Central memory CD8-positive, alpha-beta T cell (primary cell): Measurements from ENCODE around the gene ARID1B.

Source experiments
- ATAC-seq: fragments of 150-1000 bp; cut with Tn5 transposase; replicated peaks from 2 replicates; pipeline ENCODE4 v1.10.0; 2022; ENCODE audit warnings: mild to moderate bottlenecking, moderate FRiP score, moderate number of reproducible peaks; ENCODE audit not compliant: poor library complexity, severe bottlenecking; ENCODE audit errors: extremely low read depth
- DNase-seq, 2 donors: peaks; one replicate each; pipeline ENCODE4 v3.0.0; 2021; ENCODE audit warnings: low spot score in 2 of 2
- H3K27ac Mint-ChIP-seq: one replicate; pipeline ENCODE4 v1.8.0; 2022; ENCODE audit warnings: low read depth, mild to moderate bottlenecking, moderate library complexity, mixed read lengths
- H3K27me3 Mint-ChIP-seq: one replicate; pipeline ENCODE4 v1.8.0; 2022; ENCODE audit warnings: mixed read lengths
- H3K36me3 Mint-ChIP-seq: one replicate; pipeline ENCODE4 v1.8.0; 2022; ENCODE audit warnings: mild to moderate bottlenecking, moderate library complexity, mixed read lengths; ENCODE audit not compliant: insufficient read depth
- H3K4me1 Mint-ChIP-seq: one replicate; pipeline ENCODE4 v1.8.0; 2022; ENCODE audit warnings: mixed read lengths
- H3K4me3 Mint-ChIP-seq: one replicate; pipeline ENCODE4 v1.8.0; 2022; ENCODE audit warnings: mild to moderate bottlenecking, moderate library complexity, mixed read lengths
- H3K9me3 Mint-ChIP-seq: one replicate; pipeline ENCODE4 v1.8.0; 2022; ENCODE audit warnings: mixed read lengths

The ARID1B gene

DNA sequence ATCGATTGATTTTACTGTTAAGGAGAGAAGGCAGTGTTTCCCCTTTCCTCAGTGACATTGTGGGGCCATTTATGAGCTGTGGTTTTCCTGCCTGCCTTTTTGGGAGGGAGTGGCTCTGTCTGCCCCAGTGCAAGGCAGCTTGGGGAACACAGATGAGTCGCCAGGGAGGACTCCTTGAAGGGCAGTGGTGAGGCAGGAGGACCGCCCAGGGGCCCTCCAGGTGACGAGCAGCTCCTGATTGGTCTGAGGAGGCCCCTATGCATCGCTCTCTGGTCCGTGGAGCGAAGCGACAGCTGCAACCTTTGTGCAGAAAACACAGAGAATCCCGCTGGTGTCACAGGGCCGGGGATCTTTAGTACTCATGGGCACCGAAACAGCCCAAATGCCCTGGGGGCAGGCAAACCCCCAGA lies 445.8 kb downstream of the ARID1B start:
- peak; percentile 34 for ATAC-seq
- Mint-ChIP-seq H3K27me3 (no peaks in the 10 kb centered on the region), H3K4me3 (peak overlapping the region; percentile 54), H3K4me1 (peaks cover 30% of the 10 kb centered on the region), H3K27ac (no peak overlapping the region), H3K36me3 (peaks cover 1% of the 10 kb centered on the region), H3K9me3 (no peaks in the 10 kb centered on the region)
- DNase-seq: no peak

DNA sequence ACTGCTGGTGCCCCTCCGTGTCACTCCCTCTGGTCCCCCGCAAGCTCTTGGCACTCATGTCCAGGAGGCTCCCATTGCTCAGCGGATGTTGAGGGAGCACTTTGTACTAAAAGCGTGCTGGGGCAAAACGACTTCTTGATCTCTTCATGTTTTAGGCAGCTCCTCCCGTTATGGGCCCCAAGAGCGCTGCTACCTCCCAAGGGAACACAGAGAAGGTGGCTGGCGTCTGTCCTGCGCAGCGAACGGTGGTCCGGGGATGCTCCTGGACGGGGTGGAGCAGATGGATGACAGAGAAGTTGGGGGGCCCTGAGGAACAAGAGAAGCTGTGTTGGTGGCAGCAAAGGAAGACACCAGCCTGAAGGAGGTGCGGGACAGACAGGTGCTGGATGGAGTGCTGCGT lies 446.3 kb downstream of the ARID1B start:
- H3K27me3 Mint-ChIP-seq: no peaks in the 10 kb centered on the region
- no peak overlapping the region for H3K27ac Mint-ChIP-seq
- peak overlapping the region; percentile 2 for H3K4me3 Mint-ChIP-seq
- H3K9me3 Mint-ChIP-seq: no peaks in the 10 kb centered on the region
- DNase-seq: no peak
- ATAC-seq: no peak
- H3K4me1 Mint-ChIP-seq: peaks cover 31% of the 10 kb centered on the region
- peaks cover 1% of the 10 kb centered on the region for H3K36me3 Mint-ChIP-seq

DNA sequence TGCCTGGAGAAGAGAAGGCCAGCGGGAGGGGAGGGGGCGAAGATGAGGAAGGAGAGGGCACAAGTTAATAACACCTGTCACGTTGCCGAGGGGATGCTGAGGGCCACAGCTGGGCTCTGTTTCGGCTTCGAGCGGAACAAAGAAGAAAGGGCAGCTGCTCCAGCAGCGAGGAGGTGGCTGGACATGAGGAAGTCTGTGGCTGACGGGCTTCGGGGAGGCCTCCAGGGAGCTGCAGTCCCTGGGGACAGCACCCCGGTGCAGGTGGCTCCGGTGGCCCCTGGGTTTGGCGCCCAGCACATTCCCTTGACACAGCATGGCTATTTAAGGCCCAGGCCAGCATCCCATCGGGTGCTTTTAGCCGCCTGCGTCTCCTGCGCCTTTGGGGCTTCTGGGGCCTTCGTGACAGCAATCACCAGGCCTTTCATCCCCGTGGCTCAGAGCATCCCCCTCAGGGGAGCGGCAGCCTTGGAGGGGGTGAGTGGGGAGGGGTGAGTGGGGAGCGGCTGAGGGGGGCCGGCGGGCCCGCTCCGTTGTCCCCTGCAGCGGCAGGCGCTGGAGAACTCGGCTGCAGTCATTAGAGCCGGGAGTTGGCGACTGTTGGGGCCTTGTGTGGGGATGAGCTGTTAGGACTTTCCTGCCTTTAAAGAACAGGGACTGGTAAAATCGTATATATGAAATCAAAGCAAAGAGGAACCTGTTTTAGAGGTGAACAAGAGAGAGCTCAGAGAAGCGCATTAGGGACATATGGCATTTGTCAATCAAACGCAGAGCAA lies 447.2 kb downstream of the ARID1B start:
- no peak overlapping the region for H3K27ac Mint-ChIP-seq
- no peak for ATAC-seq
- peaks cover 31% of the 10 kb centered on the region for H3K4me1 Mint-ChIP-seq
- peaks cover 1% of the 10 kb centered on the region for H3K36me3 Mint-ChIP-seq
- peaks cover 4% of the 10 kb centered on the region for H3K27me3 Mint-ChIP-seq
- H3K9me3 Mint-ChIP-seq: no peaks in the 10 kb centered on the region
- no peak for DNase-seq
- no peak overlapping the region for H3K4me3 Mint-ChIP-seq

DNA sequence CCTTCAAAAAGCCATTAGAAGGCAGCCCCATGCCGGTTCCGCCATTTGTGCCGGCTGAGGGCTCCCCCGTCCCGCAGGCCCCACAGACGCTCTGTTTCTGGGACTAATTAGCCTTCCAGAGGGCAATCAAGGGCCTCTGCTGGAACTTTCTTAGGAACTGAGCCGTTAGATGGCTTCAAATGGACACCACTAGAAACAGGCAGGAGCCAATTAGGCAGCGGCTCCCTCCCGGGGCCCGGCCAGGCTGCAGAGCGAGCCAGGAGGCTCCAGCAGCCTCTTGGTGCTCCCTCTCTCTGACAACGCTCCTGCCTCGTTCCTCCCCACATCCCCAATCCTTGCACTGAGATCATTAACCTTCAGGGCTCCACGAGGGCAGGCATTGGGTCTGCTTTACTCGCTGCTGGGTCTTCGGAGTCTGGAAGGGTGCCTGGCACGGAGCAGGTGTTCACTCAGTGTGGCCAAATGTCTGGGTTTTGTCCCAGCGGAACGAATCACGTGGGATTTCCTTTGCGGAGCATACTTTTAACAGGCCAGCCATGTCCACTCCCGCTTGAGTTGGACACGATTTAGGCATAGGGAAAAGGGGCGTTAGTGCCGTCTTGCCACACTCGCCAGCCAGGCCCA lies 447.9 kb downstream of the ARID1B start:
- Mint-ChIP-seq H3K36me3 (peaks cover 1% of the 10 kb centered on the region), H3K9me3 (no peaks in the 10 kb centered on the region), H3K27me3 (peaks cover 10% of the 10 kb centered on the region), H3K4me3 (no peak overlapping the region), H3K4me1 (peaks cover 31% of the 10 kb centered on the region), H3K27ac (no peak overlapping the region)
- ATAC-seq: no peak
- DNase-seq: no peak

DNA sequence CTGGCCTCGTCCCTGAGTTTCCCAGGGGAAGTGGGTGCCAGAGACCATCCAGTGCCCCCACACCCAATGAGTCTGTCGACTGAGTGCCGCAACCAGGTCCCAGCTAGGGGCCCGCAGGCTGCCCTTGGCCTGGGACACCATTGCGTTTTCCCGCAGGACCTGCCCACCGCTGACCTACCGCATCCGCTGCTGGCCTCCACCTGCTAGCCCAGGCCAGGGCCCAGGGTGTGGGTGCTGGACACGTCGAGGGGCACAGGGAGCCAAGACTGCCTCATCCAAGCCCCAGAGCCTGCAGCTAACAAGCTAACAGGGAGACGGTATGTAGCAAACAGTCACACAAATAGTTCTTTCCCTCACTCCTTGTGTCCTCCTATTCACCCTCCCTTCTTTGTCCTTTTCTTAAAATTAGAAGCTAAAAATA lies 448.4 kb downstream of the ARID1B start:
- Mint-ChIP-seq H3K27me3 (peaks cover 10% of the 10 kb centered on the region), H3K27ac (no peak overlapping the region), H3K36me3 (no peaks in the 10 kb centered on the region), H3K9me3 (no peaks in the 10 kb centered on the region), H3K4me3 (no peak overlapping the region), H3K4me1 (peaks cover 31% of the 10 kb centered on the region)
- ATAC-seq: no peak
- DNase-seq: no peak

DNA sequence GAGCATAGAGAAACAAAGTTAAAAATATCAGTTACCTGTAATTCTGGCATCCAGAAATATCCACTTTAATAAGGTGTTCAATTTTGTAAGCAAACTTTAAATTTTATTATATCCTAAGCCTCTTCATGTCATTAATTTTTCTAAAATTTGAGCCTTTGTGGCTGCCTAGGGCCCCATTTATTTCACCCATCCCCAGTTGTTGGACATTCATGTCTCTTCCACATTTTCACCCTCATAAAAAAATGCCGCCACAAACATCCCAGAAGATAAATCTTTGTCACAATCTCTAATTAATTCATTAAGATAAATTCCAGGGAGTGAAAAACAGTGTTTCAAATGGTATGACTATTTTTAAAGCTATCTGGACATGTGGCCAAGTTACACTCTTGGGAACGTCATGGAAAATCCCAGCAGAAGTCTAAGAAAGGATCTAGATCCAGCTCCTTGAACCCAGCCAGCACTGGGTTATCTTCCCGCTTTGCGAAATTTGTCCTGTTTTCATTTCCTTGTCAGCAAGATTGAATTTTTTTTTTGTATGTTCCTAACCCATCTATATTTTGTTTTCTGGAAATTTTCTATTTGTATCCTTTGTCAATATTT lies 448.9 kb downstream of the ARID1B start:
- Mint-ChIP-seq H3K36me3 (no peaks in the 10 kb centered on the region), H3K4me3 (no peak overlapping the region), H3K27me3 (peaks cover 10% of the 10 kb centered on the region), H3K27ac (no peak overlapping the region), H3K4me1 (peaks cover 31% of the 10 kb centered on the region), H3K9me3 (no peaks in the 10 kb centered on the region)
- ATAC-seq: no peak
- DNase-seq: no peak

DNA sequence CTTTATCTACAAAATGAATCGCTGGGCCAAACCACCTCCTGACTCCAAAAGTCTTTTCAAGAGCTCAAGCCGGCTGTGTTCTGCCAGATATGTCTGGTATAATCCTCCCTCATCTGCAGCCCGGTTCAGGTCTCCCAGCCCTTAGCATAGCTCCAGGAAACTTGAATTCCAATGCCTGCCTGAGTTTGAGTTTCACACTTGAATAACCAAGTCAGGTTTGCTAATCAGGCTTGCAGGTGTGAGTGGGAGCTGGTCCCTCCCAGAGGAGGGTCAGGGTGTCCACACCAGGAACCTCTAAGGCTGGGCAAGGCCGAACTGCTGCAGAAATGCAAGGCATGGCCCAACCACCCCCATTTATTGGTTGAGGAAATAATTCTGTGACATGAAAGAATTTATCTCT lies 449.6 kb downstream of the ARID1B start:
- H3K27ac Mint-ChIP-seq: no peak overlapping the region
- H3K36me3 Mint-ChIP-seq: no peaks in the 10 kb centered on the region
- H3K9me3 Mint-ChIP-seq: no peaks in the 10 kb centered on the region
- DNase-seq (no peak), ATAC-seq (no peak)
- peaks cover 12% of the 10 kb centered on the region for H3K27me3 Mint-ChIP-seq
- H3K4me1 Mint-ChIP-seq: peaks cover 25% of the 10 kb centered on the region
- no peak overlapping the region for H3K4me3 Mint-ChIP-seq

DNA sequence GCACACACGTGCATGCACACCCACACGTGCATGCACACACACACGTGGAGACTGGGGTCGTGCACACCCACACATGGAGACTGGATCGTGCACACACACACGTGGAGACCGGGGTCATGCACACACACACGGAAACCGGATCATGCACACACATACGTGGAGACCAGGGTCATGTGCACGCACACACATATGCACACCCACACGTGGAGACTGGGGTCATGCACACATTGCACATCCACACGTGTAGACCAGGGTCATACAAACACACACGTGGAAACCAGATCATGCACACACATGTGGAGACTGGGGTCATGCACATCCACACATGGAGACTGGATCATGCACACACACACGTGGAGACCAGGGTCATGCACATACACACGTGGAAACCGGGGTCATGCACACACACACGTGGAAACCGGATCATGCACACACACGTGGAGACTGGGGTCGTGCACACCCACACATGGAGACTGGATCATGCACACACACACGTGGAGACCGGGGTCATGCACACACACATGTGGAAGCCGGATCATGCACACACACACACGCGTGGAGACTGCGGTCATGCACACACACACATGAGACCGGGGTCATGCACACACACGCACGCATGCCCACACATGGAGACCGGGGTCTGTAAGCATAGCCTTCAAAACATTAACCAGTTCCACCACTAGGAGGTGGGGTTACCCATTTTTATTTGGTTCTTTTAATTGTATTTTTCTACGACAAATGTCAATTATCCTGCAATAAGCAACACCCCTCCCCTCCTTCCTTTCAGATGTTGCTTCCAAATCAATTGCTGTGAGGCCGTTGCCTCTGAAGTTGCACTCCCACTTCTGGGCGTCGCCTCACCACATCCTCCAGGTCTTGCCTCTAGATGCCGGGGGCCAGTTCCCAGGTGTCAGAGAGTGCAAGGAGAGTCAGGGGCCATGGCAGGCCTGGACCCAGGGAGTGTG lies 450.3 kb downstream of the ARID1B start:
- peaks cover 21% of the 10 kb centered on the region for H3K4me1 Mint-ChIP-seq
- H3K27ac Mint-ChIP-seq: no peak overlapping the region
- H3K4me3 Mint-ChIP-seq: no peak overlapping the region
- no peaks in the 10 kb centered on the region for H3K9me3 Mint-ChIP-seq
- DNase-seq: no peak
- peaks cover 19% of the 10 kb centered on the region for H3K27me3 Mint-ChIP-seq
- peak; percentile 35 for ATAC-seq
- H3K36me3 Mint-ChIP-seq: no peaks in the 10 kb centered on the region

DNA sequence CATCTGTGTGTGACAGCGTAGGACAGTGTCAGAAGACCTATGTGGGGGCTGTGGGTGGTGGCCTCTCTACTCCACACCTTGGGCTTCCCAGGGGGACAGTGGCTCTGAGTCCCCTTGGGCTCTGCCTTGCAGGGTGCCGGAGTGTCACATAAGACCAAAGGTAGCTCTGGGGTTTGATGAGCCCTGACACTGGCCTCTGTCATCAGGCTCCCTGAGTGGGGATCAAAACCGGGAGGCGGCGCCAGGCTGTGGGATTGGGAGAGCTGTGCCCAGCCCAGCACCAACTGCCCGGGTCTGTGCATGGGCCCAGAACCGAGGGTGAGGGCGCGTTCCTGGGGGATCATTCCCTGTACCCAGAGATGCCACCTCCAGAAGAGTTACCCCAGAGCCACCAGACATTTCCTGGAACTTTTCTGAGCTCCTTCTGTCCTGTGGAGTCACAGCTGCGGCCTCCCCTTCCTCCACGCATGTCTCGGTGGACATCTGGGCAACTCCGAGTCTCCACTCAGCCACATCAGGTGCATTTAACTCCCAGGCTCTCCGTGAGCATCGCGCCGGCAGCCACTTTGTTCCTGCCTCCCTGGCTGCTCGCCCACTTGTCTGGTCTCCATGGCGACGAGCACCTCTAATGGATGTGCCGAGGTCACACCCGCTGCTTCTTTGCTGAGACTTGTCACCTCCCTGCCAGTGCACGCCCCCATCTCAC lies 451.4 kb downstream of the ARID1B start:
- Mint-ChIP-seq H3K9me3 (no peaks in the 10 kb centered on the region), H3K4me3 (no peak overlapping the region), H3K27me3 (peaks cover 30% of the 10 kb centered on the region), H3K36me3 (no peaks in the 10 kb centered on the region), H3K4me1 (peaks cover 10% of the 10 kb centered on the region), H3K27ac (no peak overlapping the region)
- ATAC-seq: no peak
- no peak for DNase-seq

DNA sequence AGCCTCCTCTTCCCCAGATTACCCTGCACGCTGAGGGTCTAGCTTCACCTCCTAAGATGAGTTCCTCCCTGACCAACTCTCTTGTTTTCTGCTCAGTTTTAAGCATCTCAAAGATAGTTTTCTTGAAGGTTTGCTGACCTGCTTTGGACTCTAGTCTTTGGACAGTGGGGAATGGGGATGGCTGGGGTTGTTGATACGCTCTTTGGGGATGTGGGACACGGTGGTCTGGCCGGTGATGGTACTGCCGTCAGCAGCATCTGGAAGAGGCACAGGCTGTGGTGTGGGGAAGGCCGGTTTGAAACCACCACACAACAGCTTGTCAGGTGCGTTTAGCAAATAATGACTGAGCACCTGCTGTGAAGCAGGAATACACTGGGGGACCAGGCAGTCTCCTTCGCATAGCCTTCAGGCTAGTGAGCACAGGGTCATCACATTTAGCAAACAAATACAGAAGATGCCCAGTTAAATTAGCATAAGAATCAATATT lies 452.0 kb downstream of the ARID1B start:
- ATAC-seq (no peak), DNase-seq (no peak)
- Mint-ChIP-seq H3K27me3 (peaks cover 32% of the 10 kb centered on the region), H3K4me3 (no peak overlapping the region), H3K27ac (no peak overlapping the region), H3K4me1 (peaks cover 10% of the 10 kb centered on the region), H3K36me3 (no peaks in the 10 kb centered on the region), H3K9me3 (no peaks in the 10 kb centered on the region)

DNA sequence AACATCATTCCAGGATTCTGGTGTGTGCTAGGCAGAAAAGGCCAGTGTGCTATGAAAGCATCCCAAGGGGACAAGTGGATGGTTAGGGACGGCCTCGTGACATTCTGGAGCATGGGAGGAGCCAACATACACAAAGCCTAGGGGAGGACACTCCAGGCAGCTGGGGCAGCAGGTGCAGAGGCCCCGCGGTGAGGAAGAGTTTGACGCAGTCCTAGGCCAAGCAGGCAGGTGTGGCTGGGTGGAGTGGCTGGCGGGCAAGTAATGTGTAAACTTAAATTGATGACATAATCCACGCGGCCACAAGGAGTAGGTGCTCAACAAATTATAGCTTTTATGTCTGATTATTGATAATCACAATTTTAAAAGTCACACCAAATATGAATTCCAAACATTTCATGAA lies 452.5 kb downstream of the ARID1B start:
- H3K27me3 Mint-ChIP-seq: peaks cover 37% of the 10 kb centered on the region
- no peak for ATAC-seq
- H3K9me3 Mint-ChIP-seq: no peaks in the 10 kb centered on the region
- H3K4me3 Mint-ChIP-seq: no peak overlapping the region
- no peaks in the 10 kb centered on the region for H3K36me3 Mint-ChIP-seq
- H3K27ac Mint-ChIP-seq: no peak overlapping the region
- DNase-seq: no peak
- peaks cover 13% of the 10 kb centered on the region for H3K4me1 Mint-ChIP-seq

DNA sequence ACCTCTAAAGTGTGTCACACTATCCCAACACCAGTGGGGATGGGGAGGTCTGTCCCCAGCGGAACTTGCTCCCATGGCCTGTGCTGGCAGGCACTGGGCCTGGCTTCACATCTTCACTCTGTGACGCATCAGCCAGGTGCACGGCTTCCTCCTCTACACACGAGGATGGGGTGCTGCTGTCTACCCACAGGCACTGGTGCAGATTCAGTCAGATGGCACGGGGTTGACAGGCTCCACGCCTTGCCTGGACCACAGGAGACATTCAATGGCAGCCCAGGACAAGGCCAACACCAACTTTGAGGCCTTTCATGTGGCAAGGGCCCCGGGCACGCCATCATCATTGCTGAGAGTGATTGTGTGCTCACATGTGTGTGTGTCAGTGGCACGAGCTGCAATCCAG lies 453.7 kb downstream of the ARID1B start:
- ATAC-seq (no peak), DNase-seq (no peak)
- Mint-ChIP-seq H3K4me1 (peaks cover 22% of the 10 kb centered on the region), H3K27ac (no peak overlapping the region), H3K27me3 (peaks cover 49% of the 10 kb centered on the region), H3K36me3 (peaks cover 3% of the 10 kb centered on the region), H3K9me3 (no peaks in the 10 kb centered on the region), H3K4me3 (no peak overlapping the region)
